ENCODE measurements around the gene COQ10A. TPM values are rescaled to one million over a fixed set of nuclear protein-coding genes. Genes with fewer than 3 reads are reported as not detected.

COQ10A gene
- total and polyA plus RNA-seq, 2 of the 13 experiments (the other 11 are each of a cell fraction or from before 2014, with no cell fraction given) = 21.0 to 37.3 TPM

DNA sequence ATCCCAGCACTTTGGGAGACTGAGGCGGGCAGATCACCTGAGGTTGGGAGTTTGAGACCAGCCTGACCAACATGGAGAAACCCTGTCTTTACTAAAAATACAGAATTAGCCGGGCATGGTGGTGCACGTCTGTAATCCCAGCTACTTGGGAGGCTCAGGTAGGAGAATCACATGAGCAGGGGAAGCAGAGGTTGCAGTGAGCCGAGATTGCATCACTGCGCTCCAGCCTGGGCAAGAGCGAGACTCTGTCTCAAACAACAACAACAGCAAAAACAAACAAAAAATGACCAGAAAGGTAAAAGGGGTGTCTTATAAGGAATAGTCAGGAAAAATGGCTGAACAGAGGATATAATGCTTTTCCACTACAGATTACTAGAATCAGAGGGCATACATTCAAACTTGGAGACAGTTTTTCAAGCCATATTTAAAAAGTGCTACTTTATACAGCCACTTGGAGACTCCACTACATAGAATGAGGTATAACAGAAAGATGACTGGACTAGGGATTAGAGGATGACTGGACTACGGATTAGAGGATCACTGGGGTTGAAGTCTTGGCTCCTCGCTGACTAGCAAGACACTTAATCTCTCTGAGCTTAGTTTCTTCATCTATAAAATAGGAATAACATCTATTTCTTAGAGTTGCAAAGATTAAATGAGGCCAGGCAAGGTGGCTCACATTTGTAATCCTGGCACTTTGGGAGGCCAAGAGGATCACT lies 38.3 kb downstream of the COQ10A start:
- FAIRE-seq (no peak), ATAC-seq (no peak), DNase-seq (ENCODE audit: low spot score) (no peak)
- no TSS peak for BruUV-seq (replicated peaks)
- Histone ChIP-seq H3K36me3 (replicated peaks in 1 of 2; ENCODE audit: control insufficient read depth in 1 of 2, insufficient read depth in 2 of 2, low read length in 2 of 2) (peaks cover 7 to 15% of the 10 kb centered on the region in 2 experiments; a peak in 4 of 5 replicates), H4K20me1 (ENCODE audit: insufficient read depth, low read length) (no peaks in the 10 kb centered on the region), H3K27me3 (ENCODE audit: control insufficient read depth in 1 of 2, insufficient read depth in 2 of 2, low read length in 2 of 2) (no peaks in the 10 kb centered on the region), H3K4me2 (ENCODE audit: low read depth, low read length) (no peak overlapping the region), H3K4me1 (ENCODE audit: insufficient read depth, low read length) (peaks cover 29% of the 10 kb centered on the region), H3K9me3 (ENCODE audit: low read length) (no peaks in the 10 kb centered on the region), H3K79me2 (ENCODE audit: insufficient read depth, low read length) (no peaks in the 10 kb centered on the region), H3K4me3 (replicated peaks in 1 of 3; ENCODE audit: insufficient read depth in 1 of 3, low read depth in 2 of 3, low read length in 3 of 3) (no peak overlapping the region), H2AFZ (ENCODE audit: low read length) (no peak overlapping the region), H3K27ac (ENCODE audit: extremely low read length, insufficient read depth, low read length) (no peak overlapping the region), H3K9ac (ENCODE audit: insufficient read depth, low read depth, low read length) (no peak overlapping the region)
- CTCF ChIA-PET (ENCODE audit: low intra/inter-chr PET ratio, low total read pairs) = no interaction called here
- POLR2A ChIA-PET = interaction anchor here (1.5 kb wide), 1 partner anchor 11 kb away, joined by 7 read pairs; the partner anchor contains the start of gene CNPY2
- 97% methylated on average over 8 of the region's 8 CpGs for WGBS (ENCODE audit: low lambda C conversion rate)
- TF ChIP-seq ZSCAN20 (CRISPR knock-in tag; IDR thresholded peaks at IDR 0.05; ENCODE audit: borderline replicate concordance) (no peak), AKNA (CRISPR knock-in tag; IDR thresholded peaks at IDR 0.05; ENCODE audit: borderline replicate concordance) (no peak), ZNF354B (CRISPR knock-in tag; IDR thresholded peaks at IDR 0.05) (no peak), ZNF451 (CRISPR knock-in tag; IDR thresholded peaks at IDR 0.05) (no peak), ZNF644 (CRISPR knock-in tag; IDR thresholded peaks at IDR 0.05; ENCODE audit: low read depth) (no peak)
- TF ChIP-seq, protein P1, sequence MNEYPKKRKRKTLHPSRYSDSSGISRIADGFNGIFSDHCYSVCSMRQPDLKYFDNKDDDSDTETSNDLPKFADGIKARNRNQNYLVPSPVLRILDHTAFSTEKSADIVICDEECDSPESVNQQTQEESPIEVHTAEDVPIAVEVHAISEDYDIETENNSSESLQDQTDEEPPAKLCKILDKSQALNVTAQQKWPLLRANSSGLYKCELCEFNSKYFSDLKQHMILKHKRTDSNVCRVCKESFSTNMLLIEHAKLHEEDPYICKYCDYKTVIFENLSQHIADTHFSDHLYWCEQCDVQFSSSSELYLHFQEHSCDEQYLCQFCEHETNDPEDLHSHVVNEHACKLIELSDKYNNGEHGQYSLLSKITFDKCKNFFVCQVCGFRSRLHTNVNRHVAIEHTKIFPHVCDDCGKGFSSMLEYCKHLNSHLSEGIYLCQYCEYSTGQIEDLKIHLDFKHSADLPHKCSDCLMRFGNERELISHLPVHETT (CRISPR knock-in tag; conservative IDR thresholded peaks at IDR 0.05) = no peak
- intact Hi-C loops (cut with micrococcal nuclease; ENCODE audit: unreplicated experiment) = no loop called here
- in situ Hi-C loops (cut with HindIII; ENCODE audit: extremely low pct_ligation_motif_present, low pct_unique_long_range_greater_than_20kb) = no loop called here

Data from HepG2 (cell line).